GM18867 (cell line): ENCODE data around the gene TMEM156.

ENCODE experiments used
- ATAC-seq: cut with Tn5 transposase; IDR thresholded peaks from one replicate; pipeline ENCODE4 v1.9.1; 2021; ENCODE audit warnings: mild to moderate bottlenecking, moderate library complexity; ENCODE audit not compliant: unreplicated experiment

Gene TMEM156

DNA sequence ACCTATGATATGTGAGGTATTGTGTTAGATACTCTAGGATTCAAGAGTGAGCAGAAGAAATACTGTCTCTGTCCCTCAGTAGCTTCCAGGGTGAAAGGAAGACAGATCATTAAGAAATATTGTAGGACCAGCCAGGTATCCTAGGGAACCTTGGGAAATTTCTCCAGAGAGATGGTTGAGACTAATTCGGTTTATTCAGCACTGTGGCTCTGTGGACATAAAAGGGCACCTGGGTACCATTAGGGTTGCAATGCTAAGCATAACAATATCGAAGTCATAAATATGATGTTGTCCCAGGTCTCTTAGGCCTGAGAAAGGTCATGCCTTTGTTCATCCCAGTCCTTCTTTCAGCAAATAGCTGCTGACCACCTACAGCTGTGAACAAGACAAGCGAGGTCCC, 103.6 kb downstream of the TMEM156 start:
- ATAC-seq: no peak

- no peak for ATAC-seq
Observed at GRCh38 chr4:38926896-38927295, 105.3 kb downstream of the TMEM156 start.

DNA sequence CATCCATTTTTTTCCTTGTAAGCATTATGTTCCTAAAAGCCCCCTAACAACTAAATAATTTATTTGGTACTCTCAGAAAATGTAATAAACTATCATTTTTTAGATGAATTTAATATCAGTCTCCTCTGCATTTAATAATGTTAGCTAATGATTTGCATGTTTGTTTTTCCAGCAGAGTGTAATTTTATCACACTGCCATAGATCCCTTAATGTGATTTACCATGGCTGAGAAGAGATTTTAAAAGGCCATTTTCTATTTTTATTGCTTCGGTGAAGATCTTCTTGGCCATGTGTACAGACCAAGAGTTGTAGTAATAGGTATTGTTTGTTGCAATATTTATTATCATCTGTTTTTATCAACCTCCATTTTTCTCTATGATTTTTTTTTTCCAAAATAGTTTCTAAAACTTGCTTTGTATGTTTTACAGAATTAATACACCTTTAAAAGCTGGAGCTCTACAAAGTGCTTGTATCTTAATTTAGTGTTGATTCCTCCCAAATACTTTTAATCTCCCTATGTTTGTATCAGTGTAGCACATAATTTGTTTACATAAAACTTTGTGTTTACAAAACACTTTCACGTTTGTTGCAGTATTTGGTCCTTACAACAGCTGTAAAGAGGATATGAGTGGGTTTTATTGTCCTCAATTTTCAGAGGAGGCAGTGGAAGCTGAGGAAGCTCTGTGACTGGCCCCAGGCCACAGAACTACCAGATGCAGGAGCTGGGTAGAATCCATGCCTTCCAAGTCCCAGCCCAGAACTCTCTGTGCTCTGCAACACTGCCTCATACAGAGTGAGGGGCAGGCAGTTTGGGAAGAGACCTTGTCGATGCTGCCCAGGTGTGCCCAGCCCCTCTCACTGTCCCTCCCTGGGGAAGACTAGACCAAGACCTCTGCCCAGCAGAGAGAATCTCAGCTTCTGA, 106.5 kb downstream of the TMEM156 start:
- no peak for ATAC-seq

- no peak for ATAC-seq
Observed at GRCh38 chr4:38924353-38924752, 107.9 kb downstream of the TMEM156 start.

- ATAC-seq: no peak
Observed at GRCh38 chr4:38923746-38924145, 108.5 kb downstream of the TMEM156 start.

GRCh38 chr4:38921151-38921550, 111.1 kb downstream of the TMEM156 start:
- ATAC-seq: no peak

DNA sequence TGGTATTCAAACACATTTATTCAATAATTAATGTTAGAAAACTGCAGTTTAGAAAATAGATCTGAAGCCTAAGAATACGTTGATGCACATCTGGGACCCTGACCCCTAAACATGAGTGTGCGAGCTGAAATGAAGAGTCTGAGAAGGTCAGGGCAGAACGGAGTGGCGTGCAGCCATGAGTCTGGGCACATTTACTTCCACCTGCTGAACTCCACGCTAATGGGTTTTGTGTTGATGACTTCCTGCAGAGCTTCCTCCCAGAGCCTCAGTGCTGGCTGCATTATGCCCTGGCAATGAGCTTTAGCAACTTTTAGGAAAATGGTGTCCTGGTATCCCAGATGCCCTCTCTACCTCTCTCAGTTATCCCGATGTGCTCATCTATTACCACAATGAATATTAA, 111.5 kb downstream of the TMEM156 start:
- ATAC-seq: no peak

GRCh38 chr4:38920186-38920585, 112.0 kb downstream of the TMEM156 start:
- ATAC-seq: no peak

GRCh38 chr4:38919494-38919893, 112.7 kb downstream of the TMEM156 start:
- ATAC-seq: no peak

DNA sequence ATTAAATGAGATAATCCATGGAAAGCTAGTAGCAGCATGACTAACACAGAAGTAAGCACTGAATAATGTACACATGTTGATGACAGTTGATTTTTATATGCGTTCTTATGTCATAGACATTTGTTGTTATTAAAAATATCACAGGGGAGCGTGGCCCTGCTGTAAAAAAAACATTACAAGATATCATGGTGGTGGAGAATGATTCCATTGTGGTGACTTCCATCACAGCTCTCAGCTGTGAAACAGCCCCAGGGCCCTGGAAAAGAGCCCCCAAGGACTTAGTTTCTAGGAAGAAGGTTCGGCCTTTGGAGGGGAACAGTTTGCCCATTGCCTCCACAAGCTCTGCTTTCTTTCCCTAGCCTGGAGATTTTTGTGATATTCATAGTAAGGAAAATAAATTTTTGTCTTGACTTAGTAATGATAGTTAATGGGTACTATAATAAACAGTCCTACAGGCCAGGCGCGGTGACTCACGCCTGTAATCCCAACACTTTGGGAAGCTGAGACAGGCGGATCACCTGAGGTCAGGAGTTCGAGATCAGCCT, 114.7 kb downstream of the TMEM156 start:
- ATAC-seq: no peak
